Choroid plexus epithelial cell (primary cell): ENCODE measurements around the gene MPHOSPH9.

Experiments
- DNase-seq: peaks from one replicate; pipeline ENCODE4 v3.0.0-alpha.2; 2010; ENCODE audit warnings: low read depth
- H3K4me3 ChIP-seq: 2 replicates; pipeline ENCODE4 v1.5.1; 2011; ENCODE audit warnings: low read depth, mild to moderate bottlenecking, control low read depth, low read length, moderate library complexity
- CTCF ChIP-seq: conservative IDR thresholded peaks from 2 replicates; pipeline ENCODE4 v1.5.1; 2011; ENCODE audit warnings: low read depth, mild to moderate bottlenecking, control low read depth, inconsistent platforms, low read length, moderate library complexity

Gene MPHOSPH9

DNA sequence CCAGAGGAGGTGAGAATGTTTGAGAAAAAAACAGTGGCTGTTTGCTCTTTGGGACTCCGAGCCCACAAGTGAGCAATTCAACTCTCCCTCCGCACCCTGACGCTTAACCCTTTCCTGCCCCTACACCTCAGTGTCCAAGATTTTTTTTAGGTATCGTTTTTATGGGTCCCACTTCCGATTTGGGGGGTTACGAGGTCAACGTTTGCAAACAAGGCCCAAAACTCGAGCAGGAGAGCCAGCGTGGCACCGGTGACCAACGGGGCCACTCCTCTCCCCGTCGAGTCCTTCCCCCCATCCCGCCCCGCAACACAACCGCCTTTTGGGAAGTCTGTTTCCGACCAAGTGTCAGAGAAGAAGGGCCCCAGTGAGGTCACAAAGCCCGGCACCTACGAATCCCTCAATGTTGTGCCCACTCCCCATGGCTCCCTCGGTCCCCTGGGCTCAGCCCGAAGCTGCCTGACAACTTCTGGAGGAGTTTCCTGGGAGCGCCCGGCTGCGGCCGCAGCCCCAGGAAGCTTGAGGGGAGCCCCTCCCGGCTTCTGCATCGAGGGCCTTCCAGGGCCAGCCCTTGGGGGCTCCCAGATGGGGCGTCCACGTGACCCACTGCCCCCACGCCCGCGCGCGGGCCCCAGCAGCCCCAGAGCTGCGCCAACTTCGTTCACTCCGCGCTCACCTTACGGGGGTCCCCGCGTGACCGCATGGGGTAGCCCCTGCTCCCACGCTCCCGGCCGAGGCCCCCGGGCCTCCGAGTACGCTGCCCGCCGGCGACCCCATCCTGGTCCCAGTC is 37.5 kb upstream of the MPHOSPH9 start:
- peak overlapping the region; percentile 82 for H3K4me3 ChIP-seq
- DNase-seq = peak; percentile 26

GRCh38 chr12:123269896-123270213 is 36.9 kb upstream of the MPHOSPH9 start:
- no peak for DNase-seq
- TF ChIP-seq CTCF = no peak
- peak overlapping the region; percentile 82 for H3K4me3 ChIP-seq

More for the DNA sequence above, 37.5 kb upstream of the MPHOSPH9 start:
- TF ChIP-seq CTCF = no peak

- peak; percentile 62 for DNase-seq
- peak; percentile 2 for TF ChIP-seq CTCF
- peak overlapping the region; percentile 82 for H3K4me3 ChIP-seq
Observed at GRCh38 chr12:123269395-123269892, 36.5 kb upstream of the MPHOSPH9 start.

- no peak for DNase-seq
Observed at GRCh38 chr12:123268850-123269249, 35.9 kb upstream of the MPHOSPH9 start.

GRCh38 chr12:123267991-123268843 is 35.3 kb upstream of the MPHOSPH9 start:
- no peak for DNase-seq
- H3K4me3 ChIP-seq = no peak overlapping the region
- no peak for TF ChIP-seq CTCF

More at GRCh38 chr12:123268850-123269249, 35.9 kb upstream of the MPHOSPH9 start:
- peak overlapping the region; percentile 82 for H3K4me3 ChIP-seq
- TF ChIP-seq CTCF = no peak

DNA sequence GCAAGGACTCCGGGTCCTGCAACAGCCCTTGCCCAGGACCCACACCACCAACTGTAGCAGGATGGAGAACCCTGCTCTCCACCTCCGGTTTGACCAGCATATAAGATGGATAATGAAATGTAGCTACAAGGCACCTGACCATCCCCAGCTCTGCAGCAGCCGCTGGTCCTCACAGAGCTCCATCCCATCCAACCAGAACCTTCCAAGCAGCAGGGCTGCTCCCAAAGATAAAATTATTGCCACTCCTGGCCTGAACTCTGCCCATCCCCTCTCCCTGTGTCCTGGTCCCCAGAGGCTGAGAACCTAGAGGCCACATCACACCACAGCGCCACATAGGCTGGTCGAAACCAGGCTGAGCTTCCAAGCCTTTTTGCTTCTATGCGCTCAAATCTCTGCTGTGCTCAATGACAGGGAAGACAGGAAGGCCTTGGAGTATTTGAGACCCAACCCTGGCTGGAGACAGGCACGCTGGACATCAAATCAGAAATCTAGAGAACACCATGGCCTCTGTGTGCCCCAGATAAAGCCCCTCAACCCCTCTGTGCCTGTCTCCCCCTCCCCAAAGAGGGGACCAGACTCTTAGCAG is 34.5 kb upstream of the MPHOSPH9 start:
- H3K4me3 ChIP-seq = no peak overlapping the region
- no peak for TF ChIP-seq CTCF

More for the DNA sequence above, 34.5 kb upstream of the MPHOSPH9 start:
- no peak for DNase-seq
